Hepatocyte (in vitro differentiated cells): ENCODE data around the gene GAS2L1. TPM values are rescaled to one million over a fixed set of nuclear protein-coding genes. Genes with fewer than 3 reads are reported as not detected.

Source experiments
- DNase-seq: peaks from one replicate; pipeline ENCODE4 v3.0.0-alpha.2; 2016; ENCODE audit warnings: low spot score
- H2AFZ ChIP-seq: fragments of 200-600 bp; sonication (generic); 2 replicates; pipeline ENCODE4 v1.6.0; 2016; ENCODE audit warnings: antibody characterized with exemption, mild to moderate bottlenecking
- H3K27ac ChIP-seq: fragments of 200-600 bp; sonication (generic); 2 replicates; pipeline ENCODE4 v1.5.1; 2016; ENCODE audit warnings: mild to moderate bottlenecking
- H3K27me3 ChIP-seq: fragments of 200-600 bp; sonication (generic); 2 replicates; pipeline ENCODE4 v1.6.1; 2016
- H3K36me3 ChIP-seq: fragments of 200-600 bp; sonication (generic); replicated peaks from 2 replicates; pipeline ENCODE4 v1.5.1; 2016; ENCODE audit warnings: low read depth; ENCODE audit not compliant: insufficient read depth
- H3K4me1 ChIP-seq: fragments of 200-600 bp; sonication (generic); 2 replicates; pipeline ENCODE4 v1.5.1; 2016; ENCODE audit warnings: mild to moderate bottlenecking, moderate library complexity; ENCODE audit not compliant: insufficient read depth
- H3K4me2 ChIP-seq: fragments of 200-600 bp; sonication (generic); 2 replicates; pipeline ENCODE4 v1.6.0; 2016
- H3K4me3 ChIP-seq: fragments of 200-600 bp; sonication (generic); 2 replicates; pipeline ENCODE4 v1.5.1; 2016; ENCODE audit warnings: mild to moderate bottlenecking
- H3K79me2 ChIP-seq: fragments of 200-600 bp; sonication (generic); 2 replicates; pipeline ENCODE4 v1.6.0; 2017; ENCODE audit warnings: mild to moderate bottlenecking
- H3K9me2 ChIP-seq: fragments of 200-600 bp; sonication (generic); replicated peaks from 2 replicates; pipeline ENCODE4 v1.6.0; 2017; ENCODE audit warnings: mild to moderate bottlenecking; ENCODE audit not compliant: insufficient read depth
- H3K9me3 ChIP-seq: fragments of 200-600 bp; sonication (generic); 2 replicates; pipeline ENCODE4 v1.5.1; 2016; ENCODE audit warnings: low read depth, mild to moderate bottlenecking
- H4K20me1 ChIP-seq: fragments of 200-600 bp; sonication (generic); 2 replicates; pipeline ENCODE4 v1.6.0; 2016; ENCODE audit warnings: mild to moderate bottlenecking; ENCODE audit not compliant: insufficient read depth, poor library complexity, severe bottlenecking
- CTCF ChIP-seq: fragments of 200-600 bp; sonication (generic); IDR thresholded peaks from 2 replicates; pipeline ENCODE4 v1.5.1; 2016; ENCODE audit warnings: antibody characterized with exemption, mild to moderate bottlenecking; ENCODE audit not compliant: poor library complexity
- EZH2 ChIP-seq: fragments of 200-600 bp; sonication (generic); IDR thresholded peaks from 2 replicates; pipeline ENCODE4 v1.6.1; 2016; ENCODE audit warnings: antibody characterized with exemption, mild to moderate bottlenecking, borderline replicate concordance
- EZH2phosphoT487 ChIP-seq: fragments of 200-600 bp; sonication (generic); IDR thresholded peaks from one replicate; pipeline ENCODE4 v1.6.1; 2018; ENCODE audit warnings: antibody characterized with exemption, mild to moderate bottlenecking, low read depth, moderate library complexity; ENCODE audit not compliant: unreplicated experiment, severe bottlenecking
- WGBS: methylation state at CpG from one replicate; pipeline ENCODE4 v1.1.6; 2016; ENCODE audit warnings: low lambda C conversion rate; ENCODE audit errors: missing lambda C conversion rate; 5-methylcytosine and 5-hydroxymethylcytosine counted together
- polyA plus RNA-seq: library from polyadenylated mRNA; unstranded; fragments of >200 nt; fragmentation: Nextera tagmentation; extraction: Ambion mirVana; gene quantifications from 2 replicates; pipeline ENCODE4 v1.2.1, GENCODE V29; 2016
- total RNA-seq: library from RNA; depleted of rRNA; stranded (reverse); fragments of >200 nt; gene quantifications from 2 replicates; pipeline ENCODE4 v1.2.3, GENCODE V29; 2014

Gene GAS2L1
- total and polyA plus RNA-seq, 2 experiments from 2014 or later = 10.4 to 46.0 TPM

- H3K79me2 ChIP-seq = peaks cover 86% of the 10 kb centered on the region
Measured at GRCh38 chr22:29288837-29289236, 17.6 kb upstream of the GAS2L1 start.

GRCh38 chr22:29290061-29290460 is 16.4 kb upstream of the GAS2L1 start:
- no peak for TF ChIP-seq CTCF
- no peak for TF ChIP-seq EZH2phosphoT487
- TF ChIP-seq EZH2 = no peak
- Histone ChIP-seq H3K27me3 (no peaks in the 10 kb centered on the region), H4K20me1 (peaks cover 92% of the 10 kb centered on the region), H3K9me2 (no peaks in the 10 kb centered on the region), H3K36me3 (peaks cover 17% of the 10 kb centered on the region), H3K27ac (no peak overlapping the region), H3K4me1 (no peaks in the 10 kb centered on the region), H3K4me3 (no peak overlapping the region), H3K79me2 (peaks cover 81% of the 10 kb centered on the region), H3K4me2 (no peak overlapping the region), H2AFZ (no peak overlapping the region), H3K9me3 (no peaks in the 10 kb centered on the region)
- no peak for DNase-seq
- WGBS = 84% methylated on average over 5 of the region's 5 CpGs

More at GRCh38 chr22:29288837-29289236, 17.6 kb upstream of the GAS2L1 start:
- no peak for DNase-seq
- H2AFZ ChIP-seq = no peak overlapping the region
- no peaks in the 10 kb centered on the region for H3K27me3 ChIP-seq
- H3K27ac ChIP-seq = no peak overlapping the region
- peaks cover 96% of the 10 kb centered on the region for H4K20me1 ChIP-seq
- no peaks in the 10 kb centered on the region for H3K9me2 ChIP-seq
- no peaks in the 10 kb centered on the region for H3K9me3 ChIP-seq
- TF ChIP-seq EZH2 (no peak), CTCF (no peak), EZH2phosphoT487 (no peak)
- H3K4me2 ChIP-seq = no peak overlapping the region
- WGBS = 86% methylated on average over 2 of the region's 2 CpGs
- H3K4me1 ChIP-seq = no peaks in the 10 kb centered on the region
- H3K36me3 ChIP-seq = peaks cover 11% of the 10 kb centered on the region
- H3K4me3 ChIP-seq = no peak overlapping the region

GRCh38 chr22:29291215-29291614 is 15.2 kb upstream of the GAS2L1 start:
- H2AFZ ChIP-seq = no peak overlapping the region
- H3K9me3 ChIP-seq = no peaks in the 10 kb centered on the region
- no peak for DNase-seq
- no peak overlapping the region for H3K27ac ChIP-seq
- H4K20me1 ChIP-seq = peaks cover 88% of the 10 kb centered on the region
- H3K9me2 ChIP-seq = no peaks in the 10 kb centered on the region
- peaks cover 20% of the 10 kb centered on the region for H3K36me3 ChIP-seq
- no peak overlapping the region for H3K4me3 ChIP-seq
- peaks cover 73% of the 10 kb centered on the region for H3K79me2 ChIP-seq
- TF ChIP-seq EZH2phosphoT487 (no peak), CTCF (no peak), EZH2 (no peak)
- no peak overlapping the region for H3K4me2 ChIP-seq
- H3K4me1 ChIP-seq = no peaks in the 10 kb centered on the region
- H3K27me3 ChIP-seq = no peaks in the 10 kb centered on the region
- 86% methylated on average over 7 of the region's 7 CpGs for WGBS

- Histone ChIP-seq H3K27me3 (no peaks in the 10 kb centered on the region), H3K9me2 (no peaks in the 10 kb centered on the region), H3K36me3 (peaks cover 31% of the 10 kb centered on the region), H3K27ac (no peak overlapping the region), H3K79me2 (peaks cover 64% of the 10 kb centered on the region), H4K20me1 (peaks cover 81% of the 10 kb centered on the region), H3K4me3 (no peak overlapping the region), H2AFZ (no peak overlapping the region), H3K4me2 (no peak overlapping the region), H3K9me3 (no peaks in the 10 kb centered on the region), H3K4me1 (no peaks in the 10 kb centered on the region)
- no peak for DNase-seq
- TF ChIP-seq CTCF (no peak), EZH2 (no peak), EZH2phosphoT487 (no peak)
Measured at GRCh38 chr22:29292379-29292778, 14.1 kb upstream of the GAS2L1 start.
